A172 (cell line): ENCODE results near the gene AMZ1. TPM values are rescaled to one million over a fixed set of nuclear protein-coding genes. Genes with fewer than 3 reads are reported as not detected.

Experiments
- DNase-seq: peaks from one replicate; pipeline ENCODE4 v3.0.0-alpha.2; 2015; ENCODE audit warnings: low spot score
- total RNA-seq: library from RNA; depleted of rRNA; stranded (reverse); fragments of >200 nt; shearing (Covaris generic); gene quantifications from 2 replicates; pipeline ENCODE4 v1.2.3, GENCODE V29; 2014

The AMZ1 gene
- total RNA-seq, 1 experiment from 2014 or later = 0.28 TPM

DNA sequence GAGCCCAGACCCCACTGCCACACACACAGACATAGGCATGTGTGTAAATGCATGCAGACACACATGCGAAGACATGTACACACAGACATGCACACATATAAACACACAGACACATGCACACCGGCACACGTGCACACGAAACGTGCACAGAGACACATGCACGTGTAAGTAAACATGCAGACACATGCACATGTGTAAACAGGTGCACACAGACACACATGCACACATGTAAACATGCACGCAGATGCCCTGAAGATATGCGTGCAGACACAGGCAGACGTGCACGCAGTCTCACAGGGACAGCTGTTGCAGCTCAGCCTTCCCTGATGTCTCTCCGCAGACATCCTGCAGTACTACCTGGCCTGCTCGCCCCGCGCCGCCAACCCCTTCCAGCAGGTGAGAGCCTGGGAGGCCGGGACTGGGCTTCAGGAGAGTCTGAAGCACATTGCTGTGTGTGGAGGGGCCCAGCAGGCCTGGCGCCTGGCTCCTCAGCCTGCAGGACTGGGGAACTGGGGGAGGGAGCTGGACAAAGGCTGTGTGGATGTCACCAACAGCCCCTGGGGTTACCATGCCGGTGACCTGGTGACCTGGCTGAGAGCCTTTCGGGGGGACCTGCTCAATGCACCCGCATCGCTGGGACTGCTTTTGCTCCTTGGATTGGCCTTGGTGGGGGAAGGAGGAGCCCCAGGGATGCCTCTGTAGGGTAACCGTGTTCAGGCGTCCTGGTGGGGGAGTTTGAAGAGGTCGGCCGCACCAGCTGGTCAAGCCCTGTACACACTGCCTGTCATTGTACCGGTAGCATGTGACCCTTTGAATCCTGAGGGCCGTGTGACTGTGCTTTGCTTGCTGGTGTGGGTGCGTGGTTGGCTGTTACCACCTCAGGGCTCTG, 35.9 kb upstream of the AMZ1 start:
- no peak for DNase-seq

DNA sequence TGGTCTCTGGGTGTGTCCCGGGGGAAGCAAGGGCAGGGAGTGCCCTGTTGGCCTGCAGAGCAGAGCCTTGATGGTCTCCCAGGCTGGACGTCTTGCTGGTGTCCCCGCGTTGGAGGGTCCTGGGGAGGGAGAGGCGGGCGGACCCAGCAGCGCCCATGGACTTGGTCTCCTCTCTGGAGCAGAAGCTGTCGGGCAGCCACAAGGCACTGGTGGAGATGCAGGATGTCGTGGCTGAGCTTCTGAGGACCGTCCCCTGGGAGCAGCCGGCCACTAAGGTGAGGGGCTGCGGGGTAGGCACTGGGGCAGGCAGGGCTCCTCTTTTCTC, 35.3 kb upstream of the AMZ1 start:
- DNase-seq = no peak

DNA sequence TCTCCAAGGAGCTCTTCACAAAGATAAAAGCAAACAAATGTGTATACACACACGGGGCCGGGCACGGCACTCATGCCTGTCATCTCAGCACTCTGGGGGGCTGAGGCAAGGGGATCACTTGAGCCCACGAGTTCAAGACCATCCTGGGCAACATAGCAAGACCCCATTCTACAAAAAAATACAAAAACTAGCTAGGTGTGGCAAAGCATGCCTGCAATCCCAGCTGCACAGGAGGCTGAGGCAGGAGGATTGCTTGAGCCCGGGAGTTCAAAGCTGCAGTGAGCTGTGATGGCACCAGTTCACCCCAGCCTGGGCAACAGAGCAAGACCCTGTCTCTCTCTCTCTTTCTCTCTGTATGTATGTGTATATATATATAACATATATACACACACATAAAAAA, 33.9 kb upstream of the AMZ1 start:
- DNase-seq = no peak

DNA sequence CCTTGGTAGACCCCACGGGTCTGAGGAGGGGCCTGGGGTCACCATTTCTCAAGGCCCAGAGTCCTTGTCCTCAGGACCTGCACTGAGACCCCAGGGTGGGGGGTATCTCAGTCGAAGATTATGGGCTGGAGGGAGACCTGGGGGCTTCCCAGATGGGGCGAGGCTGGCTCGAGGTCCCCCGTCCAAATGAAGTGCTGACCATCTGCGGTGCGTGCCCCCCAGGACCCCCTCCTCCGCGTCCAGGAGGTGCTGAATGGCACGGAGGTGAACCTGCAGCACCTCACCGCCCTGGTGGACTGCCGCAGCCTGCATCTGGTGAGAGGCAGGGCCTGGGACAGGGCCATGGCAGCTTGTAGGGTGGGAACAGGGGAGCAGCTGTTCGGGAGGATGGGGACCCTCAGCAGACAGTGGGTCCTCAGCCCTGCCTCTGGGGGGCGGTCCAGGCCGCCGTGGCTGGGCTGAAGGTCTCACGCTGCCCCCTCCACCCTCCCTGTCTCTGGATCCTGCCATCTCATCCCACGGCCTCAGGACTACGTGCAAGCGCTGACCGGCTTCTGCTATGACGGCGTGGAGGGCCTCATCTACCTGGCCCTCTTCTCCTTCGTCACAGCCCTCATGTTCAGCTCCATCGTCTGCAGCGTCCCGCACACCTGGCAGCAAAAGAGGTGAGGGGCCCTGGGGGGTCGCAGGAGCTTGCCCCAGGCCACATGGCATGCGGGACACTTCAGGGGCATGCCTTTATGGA, 32.0 kb upstream of the AMZ1 start:
- DNase-seq = no peak

DNA sequence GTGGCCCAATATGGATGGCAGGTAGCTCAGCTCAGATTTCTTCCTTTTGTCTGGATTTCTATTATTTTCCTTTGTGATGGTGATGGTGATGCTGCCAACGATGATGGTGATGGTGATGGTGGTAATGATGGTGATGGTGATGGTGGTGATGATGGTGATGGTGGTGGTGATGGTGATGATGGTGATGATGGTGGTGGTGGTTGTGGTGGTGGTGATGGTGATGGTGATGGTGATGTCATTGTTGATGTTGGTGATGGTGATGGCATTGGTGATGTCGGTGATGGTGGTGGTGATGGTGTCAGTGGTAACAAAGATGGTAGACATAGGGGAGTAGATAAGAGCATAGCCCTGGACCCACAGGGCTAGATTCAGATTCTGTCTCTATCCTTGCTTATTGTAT, 30.8 kb upstream of the AMZ1 start:
- no peak for DNase-seq

DNA sequence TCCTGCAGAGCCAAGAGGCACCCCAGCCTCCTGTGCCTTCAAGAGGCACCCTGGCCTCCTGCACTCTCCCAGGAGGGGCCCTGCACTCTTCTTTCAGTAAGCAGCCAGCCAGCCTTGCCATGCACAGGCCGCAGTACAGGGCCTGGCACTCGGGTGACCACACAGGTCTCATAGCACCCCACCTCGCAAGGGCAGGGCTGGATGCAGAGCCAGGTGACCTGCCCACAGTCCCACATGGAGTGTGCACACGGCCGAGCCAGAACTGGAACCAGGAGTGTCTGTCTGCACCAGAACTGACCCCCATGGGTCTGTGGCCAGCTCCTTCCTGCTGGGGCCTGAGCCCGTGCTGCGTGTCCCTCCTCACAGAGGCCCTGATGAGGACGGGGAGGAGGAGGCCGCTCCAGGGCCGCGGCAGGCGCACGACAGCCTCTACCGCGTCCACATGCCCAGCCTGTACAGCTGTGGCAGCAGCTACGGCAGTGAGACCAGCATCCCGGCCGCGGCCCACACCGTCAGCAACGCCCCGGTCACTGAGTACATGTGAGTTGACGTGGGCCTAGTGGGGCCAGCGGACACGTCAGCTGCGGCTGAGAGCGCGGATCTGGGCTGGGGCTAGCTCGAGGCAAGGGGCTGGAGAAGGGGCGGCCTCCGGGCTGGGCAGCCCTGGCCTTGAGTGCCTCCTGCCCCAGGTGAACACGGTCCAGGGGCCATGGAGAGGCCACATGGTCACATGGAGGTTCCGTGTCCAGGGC, 29.9 kb upstream of the AMZ1 start:
- DNase-seq = no peak

DNA sequence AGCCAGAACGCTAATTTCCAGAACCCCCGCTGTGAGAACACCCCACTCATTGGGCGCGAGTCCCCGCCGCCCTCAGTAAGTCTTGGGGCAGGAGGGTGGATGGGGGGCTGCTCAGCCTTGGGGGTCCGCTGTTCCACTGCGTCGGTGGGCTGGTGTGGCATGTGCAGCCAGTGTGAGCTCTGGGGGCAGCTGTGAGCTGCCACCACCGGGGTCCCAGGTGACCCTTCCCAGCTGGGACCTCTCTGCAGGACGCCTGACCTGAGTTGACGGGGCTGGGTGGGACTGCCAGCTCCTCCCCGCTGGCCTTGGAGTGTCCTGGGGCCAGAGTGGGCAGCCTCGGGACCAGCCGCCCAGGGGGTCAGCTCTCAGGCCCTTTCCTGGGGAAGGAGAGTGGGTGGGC, 29.1 kb upstream of the AMZ1 start:
- DNase-seq = no peak

DNA sequence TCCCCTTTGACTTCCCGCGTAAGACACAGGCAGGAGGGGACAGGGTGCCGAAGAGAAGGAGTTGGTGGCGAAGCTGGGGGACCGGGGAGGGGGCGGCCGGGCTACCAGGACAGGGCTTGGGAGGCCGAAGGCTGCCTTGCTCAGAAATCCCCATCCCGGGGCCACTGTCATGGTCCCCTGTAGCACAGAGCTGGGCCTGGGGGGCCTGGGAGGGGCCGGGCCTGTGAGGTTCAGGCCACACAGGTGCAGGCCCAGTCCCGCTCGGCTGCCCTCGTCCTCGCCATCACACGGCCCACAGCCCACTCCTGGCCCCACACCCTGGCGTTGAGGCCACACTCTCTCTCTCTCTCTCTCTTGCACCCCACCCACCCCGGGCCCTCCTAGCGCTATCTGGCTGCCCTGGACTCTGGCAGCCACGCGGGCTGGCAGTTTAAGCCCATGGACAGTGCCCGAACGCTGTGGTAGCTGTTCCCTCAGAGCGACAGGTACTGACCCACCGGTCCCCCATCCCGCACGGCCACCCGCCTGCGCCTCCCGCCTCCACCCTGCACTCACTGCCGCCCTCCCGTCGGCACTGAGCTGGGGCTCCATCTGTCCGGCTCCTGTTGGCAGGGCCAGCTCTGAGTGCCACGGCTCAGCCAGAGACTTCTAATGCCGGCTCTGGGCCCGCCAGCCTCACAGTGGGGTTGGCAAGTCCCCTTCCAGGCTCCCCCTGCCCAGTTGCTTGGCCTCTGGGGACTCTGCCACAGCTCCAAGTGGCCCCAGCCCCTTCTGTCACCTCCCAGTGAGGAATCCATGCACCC, 28.2 kb upstream of the AMZ1 start:
- DNase-seq = no peak

DNA sequence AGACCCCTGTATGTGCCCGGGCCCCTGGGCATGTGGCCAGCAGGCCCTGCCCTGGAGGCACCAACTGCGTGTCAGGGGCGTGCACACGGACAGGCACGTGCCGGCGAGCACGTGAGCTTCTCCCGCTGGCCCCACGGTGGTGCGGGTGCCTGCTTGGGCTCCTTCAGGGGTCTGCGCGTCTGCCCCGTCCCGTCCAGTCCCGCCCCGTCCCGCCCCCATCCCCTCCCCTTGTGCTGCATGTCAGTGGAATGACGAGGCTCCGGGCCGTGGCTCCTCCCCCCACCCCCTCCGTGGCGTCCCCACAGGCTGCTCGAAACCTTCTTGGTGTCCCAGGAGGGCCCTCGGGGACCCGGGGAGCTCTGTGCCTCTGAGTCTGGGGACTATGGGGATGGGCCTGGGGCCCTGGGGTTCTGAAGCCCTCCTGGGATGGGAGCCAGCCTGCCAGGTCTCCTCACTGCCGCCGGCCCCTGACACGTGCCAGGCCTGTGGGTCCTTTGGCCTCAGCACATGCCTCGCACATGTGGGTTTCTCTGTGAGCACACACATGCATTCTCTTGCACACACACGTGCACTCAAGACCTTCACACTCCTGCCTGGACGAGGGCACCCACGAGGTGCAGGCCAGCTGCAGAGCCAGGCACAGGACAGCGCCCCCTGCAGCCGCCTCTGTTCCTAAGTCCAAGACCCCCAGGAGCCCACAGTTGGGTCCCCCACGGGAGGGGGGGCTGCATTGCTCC, 27.5 kb upstream of the AMZ1 start:
- no peak for DNase-seq

DNA sequence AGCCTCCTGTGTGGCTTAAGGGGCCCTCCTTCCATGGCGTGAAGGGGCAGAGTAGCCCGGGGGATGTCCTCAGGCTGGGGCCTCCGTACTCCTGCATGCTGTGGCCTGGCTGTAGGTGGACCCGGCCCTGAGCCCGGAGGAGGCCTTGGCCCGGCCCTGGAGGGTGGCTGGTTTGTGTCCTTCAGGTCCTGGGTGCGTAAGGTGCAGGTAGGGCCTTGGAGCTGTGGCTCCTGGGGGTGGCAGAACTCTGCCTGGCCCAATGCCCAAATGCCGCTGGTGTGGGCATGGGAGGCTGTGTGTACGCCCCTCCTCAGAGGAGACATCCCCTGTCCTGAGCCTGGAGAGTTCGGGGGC, 26.9 kb upstream of the AMZ1 start:
- DNase-seq = no peak

DNA sequence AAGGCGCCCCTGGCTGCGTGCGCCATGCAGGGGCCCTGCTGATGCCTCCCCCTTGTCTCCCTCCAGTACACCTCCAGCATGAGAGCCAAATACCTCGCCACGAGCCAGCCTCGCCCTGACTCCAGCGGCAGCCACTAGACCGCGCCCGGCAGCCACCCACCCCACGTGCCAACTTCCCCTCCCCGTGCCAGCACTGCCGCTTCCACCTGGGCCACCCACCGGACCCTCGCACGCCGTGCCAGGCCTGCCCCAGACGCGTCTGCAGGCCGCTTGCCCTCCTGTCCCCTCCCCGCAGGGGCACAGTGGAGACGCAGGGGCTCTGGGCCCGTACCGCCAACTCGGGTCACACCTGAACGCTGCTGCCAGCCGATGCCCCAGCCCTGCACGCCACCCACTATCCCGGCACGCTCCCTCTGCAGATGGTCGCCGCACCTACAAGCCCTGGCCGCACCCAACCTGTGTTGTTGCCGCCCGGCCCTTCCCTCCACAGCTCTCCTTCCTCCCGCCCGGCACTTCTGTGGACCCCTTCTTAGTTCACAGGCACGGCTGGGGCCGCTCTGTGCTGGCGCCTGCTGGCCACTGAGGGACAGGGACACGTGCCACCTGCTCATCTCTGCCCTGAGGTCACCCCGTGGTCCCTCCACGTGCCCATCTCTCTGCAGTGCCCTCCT, 26.3 kb upstream of the AMZ1 start:
- no peak for DNase-seq

DNA sequence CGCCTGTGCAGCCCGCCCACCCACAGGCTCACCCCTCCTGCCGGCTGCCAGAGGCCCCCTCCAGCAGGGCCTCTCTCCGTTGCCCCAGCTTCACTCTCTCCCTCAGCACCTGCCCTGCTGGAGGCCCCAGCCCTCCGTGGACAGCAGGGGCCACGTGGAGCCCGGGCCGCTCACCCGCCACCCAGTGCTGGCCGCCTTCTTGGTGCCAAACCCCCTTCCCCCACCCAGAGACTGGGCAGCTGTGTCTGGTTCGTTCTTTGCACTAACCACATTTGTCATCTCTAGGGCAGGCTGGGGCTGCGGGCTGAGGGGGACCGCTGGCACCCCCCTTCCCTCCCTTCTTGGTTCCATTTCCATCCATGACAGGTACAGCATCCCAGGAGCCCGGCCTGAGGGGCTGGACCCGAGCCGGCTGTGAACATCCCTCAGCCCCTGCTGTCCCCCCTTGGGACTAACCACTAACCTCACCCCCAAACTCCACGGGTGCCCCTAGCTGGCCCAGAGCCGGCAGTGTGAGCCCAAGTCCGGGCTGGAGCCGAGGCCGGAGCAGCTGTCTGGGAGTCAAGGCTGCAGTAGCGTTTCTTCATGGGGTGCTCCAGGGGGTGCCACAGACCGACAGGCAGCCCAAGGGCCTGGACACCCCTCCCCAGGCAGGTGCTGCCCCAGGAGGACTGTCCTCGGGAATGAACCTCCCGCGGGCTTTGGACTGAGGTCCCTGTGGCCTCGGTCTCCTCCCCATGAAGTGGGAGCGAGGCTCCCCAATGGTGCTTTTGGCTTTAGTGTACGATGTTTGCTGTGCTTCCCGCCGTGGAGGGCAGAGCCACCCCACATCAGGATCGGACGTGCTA, 25.5 kb upstream of the AMZ1 start:
- DNase-seq = no peak

DNA sequence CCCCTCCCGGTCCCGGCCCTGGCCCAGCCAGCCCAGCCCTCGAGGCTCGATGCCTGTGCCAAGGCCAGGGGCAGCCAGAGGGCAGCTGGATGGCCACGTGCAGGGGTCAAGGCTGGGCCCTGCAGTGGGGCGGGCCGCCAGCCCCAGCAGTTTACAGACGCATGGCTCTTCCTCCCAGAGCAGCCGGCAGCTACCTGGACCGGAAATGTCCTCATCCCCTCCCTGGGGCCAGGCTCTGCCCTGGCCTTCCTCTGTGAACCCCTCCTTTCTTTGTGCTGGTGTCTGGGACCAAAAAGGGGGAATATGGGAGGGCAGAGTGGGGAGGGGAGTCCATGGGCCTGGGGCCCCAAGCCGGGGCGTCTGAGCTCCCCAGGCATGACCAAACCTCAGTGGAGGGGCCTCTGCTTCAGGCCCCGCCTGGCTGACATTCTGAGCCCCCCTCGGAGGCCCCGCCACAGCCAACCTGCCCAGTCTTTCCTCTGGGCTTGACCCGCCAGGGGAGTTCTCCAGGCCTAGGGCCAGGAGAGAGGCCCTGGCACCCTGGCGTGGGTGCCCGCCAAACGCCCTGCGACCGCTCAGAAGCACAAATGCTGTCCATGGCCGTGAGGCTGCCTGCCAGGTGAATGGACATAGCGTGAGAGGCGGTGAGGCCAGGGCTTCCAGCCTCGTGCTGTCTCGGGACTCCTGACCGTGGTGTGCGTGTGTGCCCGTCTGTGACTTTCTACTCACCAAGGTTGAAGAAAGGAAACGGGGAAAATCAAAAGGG, 24.7 kb upstream of the AMZ1 start:
- no peak for DNase-seq

DNA sequence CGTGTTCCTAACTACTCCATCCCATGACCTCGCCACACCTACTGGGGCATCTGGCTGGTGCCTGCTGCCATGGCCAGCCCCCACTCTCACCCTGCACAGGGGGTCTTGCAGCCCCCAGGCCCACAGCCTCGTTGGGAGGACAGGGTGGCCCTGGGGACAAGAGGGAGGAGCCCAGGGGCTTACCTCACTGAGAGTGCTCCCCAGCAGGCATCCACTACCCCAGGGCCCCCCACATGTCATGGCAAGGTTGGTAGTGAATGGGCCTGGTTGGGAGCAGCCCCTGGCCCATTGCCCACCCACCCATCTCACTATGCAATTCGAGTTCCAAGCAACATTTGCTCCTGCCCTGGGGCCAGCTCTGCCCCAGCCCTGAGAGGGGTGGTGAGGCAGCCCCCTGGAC, 24.0 kb upstream of the AMZ1 start:
- no peak for DNase-seq

DNA sequence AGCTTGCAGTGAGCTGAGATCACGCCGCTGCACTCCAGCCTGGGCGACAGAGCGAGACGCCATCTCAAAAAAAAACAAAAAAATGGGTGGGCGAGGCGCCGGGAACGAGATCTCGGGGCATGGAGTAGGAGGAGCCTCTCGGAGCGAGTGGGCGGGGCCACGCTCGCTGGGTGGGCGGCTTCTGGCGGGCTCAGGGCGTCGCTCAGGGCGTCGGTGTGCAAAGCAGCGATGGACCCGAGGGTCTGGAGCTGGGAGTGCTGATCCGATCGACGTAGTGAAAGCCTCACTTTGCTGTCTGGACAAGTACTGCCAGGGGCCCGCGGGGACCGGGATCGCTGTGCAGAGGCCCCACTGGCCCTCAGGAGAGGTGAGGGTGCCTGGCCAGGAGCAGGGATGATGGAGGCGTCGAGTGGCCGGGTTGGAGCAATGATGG, 22.6 kb upstream of the AMZ1 start:
- no peak for DNase-seq

DNA sequence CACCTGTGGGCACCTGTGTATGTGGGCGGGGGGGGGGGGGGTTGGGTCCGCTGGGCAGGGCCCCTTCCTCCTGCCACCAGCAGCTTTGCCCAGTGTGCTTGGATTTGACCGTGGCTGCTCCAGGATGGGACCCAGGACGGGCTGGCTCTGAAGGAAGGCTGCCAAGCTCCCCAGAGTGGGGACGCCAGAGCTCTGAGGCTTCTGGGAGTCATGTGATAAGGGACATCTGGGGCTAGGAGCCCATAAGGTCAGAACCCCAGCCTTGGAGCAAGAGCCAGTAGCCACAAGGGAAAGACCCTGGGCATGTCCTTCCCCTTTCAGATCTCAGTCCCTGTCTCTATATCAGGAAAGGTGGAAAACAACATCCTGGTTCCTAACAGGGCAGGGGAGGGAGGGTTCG, 21.8 kb upstream of the AMZ1 start:
- no peak for DNase-seq

DNA sequence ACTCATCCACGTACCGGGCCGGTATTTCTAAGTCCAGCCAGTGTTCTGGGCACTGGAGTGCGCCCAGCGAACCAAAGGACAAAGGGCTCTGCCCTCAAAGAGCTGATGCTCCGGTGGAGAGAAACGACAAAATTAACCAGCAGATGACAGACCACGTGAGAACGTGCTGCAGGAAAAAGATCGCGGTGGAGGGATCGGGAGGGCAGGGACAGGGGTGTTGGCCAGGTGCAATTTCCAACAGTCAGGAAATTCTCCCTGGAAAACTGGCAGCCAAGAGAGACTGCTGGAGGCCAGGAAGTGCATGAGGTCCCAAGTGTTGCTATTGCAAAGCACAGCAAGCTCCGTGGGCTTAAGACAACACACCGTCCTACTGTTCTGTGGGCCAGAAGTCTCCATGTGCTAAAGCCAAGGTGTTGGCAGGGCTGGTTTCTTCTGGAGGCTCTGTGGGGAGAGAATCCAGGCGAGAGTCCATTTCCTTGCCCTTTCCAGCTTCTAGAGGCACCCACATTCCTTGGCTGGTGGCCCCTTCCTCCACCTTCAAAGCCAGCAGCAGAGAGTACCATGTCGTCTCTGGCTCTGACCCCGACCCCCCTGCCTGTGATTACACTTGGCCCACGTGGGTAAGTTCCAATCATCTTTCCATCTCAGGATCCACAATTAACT, 21.3 kb upstream of the AMZ1 start:
- DNase-seq = no peak

DNA sequence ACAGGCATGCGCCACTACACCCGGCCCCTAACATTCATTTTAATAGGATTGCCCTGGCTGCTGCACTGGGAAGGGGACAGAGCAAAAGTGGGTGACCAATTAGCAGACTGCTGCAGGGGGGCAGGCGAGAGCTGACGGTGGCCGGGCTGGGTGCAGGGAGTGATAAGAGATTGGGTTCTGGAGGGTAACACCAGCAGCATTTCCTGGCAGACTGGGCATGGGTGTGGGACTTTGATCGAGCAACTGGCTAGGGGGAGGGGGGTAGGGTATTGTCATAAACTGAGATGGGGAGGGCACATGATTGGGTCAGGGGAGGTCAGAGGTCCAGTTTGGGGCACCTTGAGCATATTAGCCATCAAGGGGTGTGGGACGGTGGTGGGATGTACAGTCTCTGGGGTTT, 20.2 kb upstream of the AMZ1 start:
- DNase-seq = no peak
